ENCODE data around the gene VAV2. TPM values are rescaled to one million over a fixed set of nuclear protein-coding genes. Genes with fewer than 3 reads are reported as not detected.
A peak's percentile ranks its signal among the peaks of the same experiment; 100 is the strongest.

Gene VAV2
- polyA plus RNA-seq, 2 of the 4 experiments (the other 2 are of a cell fraction): 9.8 to 21.4 TPM

GRCh38 chr9:133870598-133871595 lies 121.2 kb downstream of the VAV2 start:
- TF ChIP-seq NFE2L2 (conservative IDR thresholded peaks at IDR 0.05; ENCODE audit: low read length) (no peak), CHD4 (IDR thresholded peaks at IDR 0.05; ENCODE audit: borderline replicate concordance) (no peak), TFCP2L1 (CRISPR knock-in tag; IDR thresholded peaks at IDR 0.05) (no peak), GATA3 (IDR thresholded peaks at IDR 0.05; ENCODE audit: borderline replicate concordance) (no peak), HOXB5 (CRISPR knock-in tag; IDR thresholded peaks at IDR 0.05) (no peak)
- TF ChIP-seq, protein P1, sequence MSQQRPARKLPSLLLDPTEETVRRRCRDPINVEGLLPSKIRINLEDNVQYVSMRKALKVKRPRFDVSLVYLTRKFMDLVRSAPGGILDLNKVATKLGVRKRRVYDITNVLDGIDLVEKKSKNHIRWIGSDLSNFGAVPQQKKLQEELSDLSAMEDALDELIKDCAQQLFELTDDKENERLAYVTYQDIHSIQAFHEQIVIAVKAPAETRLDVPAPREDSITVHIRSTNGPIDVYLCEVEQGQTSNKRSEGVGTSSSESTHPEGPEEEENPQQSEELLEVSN (IDR thresholded peaks at IDR 0.05; ENCODE audit: borderline replicate concordance, low read depth): no peak
- FAIRE-seq (no peak), DNase-seq (ENCODE audit: low read depth in 1 of 2, low spot score in 1 of 2) (no peak), ATAC-seq (no peak)
- CTCF ChIA-PET: interaction anchor here (1.4 to 1.5 kb wide), 2 partner anchors 78 to 89 kb away, joined by 3 to 7 read pairs; no protein-coding TSS in a partner anchor
- H3K9me3 ChIP-seq: no peaks in the 10 kb centered on the region
- no peak overlapping the region for H3K4me3 ChIP-seq
- H3K4me2 ChIP-seq: no peak overlapping the region
- POLR2A ChIA-PET: no interaction called here
- H3K27ac ChIP-seq: peak overlapping the region in 1 of 2 experiments; percentile 97; a peak in 1 of 6 replicates
- 90% methylated on average over 10 of the region's 12 CpGs for WGBS (ENCODE audit: missing lambda C conversion rate)
- peaks cover 43% of the 10 kb centered on the region for H3K4me1 ChIP-seq

- Histone ChIP-seq H3K4me1 (peaks cover 33% of the 10 kb centered on the region), H3K4me2 (no peak overlapping the region), H3K9me3 (no peaks in the 10 kb centered on the region), H3K27ac (0 out of 6 replicates have a peak overlapping the region, but pooled peaks of 1 of the 2 experiments have one; percentile 21), H3K4me3 (no peak overlapping the region)
- no peak for DNase-seq (ENCODE audit: low read depth in 1 of 2, low spot score in 1 of 2)
- no peak for ATAC-seq
- ChIA-PET CTCF (interaction anchor here (1.1 to 1.5 kb wide), 2 partner anchors 77 to 87 kb away, joined by 3 to 7 read pairs; no protein-coding TSS in a partner anchor), POLR2A (no interaction called here)
- 92% methylated on average over 19 of the region's 19 CpGs for WGBS (ENCODE audit: missing lambda C conversion rate)
- FAIRE-seq: no peak
- TF ChIP-seq, protein P2, sequence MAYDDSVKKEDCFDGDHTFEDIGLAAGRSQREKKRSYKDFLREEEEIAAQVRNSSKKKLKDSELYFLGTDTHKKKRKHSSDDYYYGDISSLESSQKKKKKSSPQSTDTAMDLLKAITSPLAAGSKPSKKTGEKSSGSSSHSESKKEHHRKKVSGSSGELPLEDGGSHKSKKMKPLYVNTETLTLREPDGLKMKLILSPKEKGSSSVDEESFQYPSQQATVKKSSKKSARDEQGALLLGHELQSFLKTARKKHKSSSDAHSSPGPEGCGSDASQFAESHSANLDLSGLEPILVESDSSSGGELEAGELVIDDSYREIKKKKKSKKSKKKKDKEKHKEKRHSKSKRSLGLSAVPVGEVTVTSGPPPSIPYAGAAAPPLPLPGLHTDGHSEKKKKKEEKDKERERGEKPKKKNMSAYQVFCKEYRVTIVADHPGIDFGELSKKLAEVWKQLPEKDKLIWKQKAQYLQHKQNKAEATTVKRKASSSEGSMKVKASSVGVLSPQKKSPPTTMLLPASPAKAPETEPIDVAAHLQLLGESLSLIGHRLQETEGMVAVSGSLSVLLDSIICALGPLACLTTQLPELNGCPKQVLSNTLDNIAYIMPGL (CRISPR knock-in tag; IDR thresholded peaks at IDR 0.05; ENCODE audit: borderline replicate concordance): no peak
- TF ChIP-seq ZFP36 (IDR thresholded peaks at IDR 0.05; ENCODE audit: borderline replicate concordance, partially characterized antibody) (no peak), NPAS2 (CRISPR knock-in tag; IDR thresholded peaks at IDR 0.05; ENCODE audit: borderline replicate concordance) (no peak), MYC (IDR thresholded peaks at IDR 0.05; ENCODE audit: borderline replicate concordance, low read length) (no peak), REST (IDR thresholded peaks at IDR 0.05) (no peak), HEYL (CRISPR knock-in tag; IDR thresholded peaks at IDR 0.05) (no peak), TFCP2L1 (CRISPR knock-in tag; IDR thresholded peaks at IDR 0.05) (no peak), NFE2L2 (conservative IDR thresholded peaks at IDR 0.05; ENCODE audit: low read length) (no peak), EP300 (IDR thresholded peaks at IDR 0.05) (no peak), GATA3 (IDR thresholded peaks at IDR 0.05; ENCODE audit: borderline replicate concordance) (no peak), HOXA7 (CRISPR knock-in tag; IDR thresholded peaks at IDR 0.05) (no peak)
- TF ChIP-seq, protein P3, sequence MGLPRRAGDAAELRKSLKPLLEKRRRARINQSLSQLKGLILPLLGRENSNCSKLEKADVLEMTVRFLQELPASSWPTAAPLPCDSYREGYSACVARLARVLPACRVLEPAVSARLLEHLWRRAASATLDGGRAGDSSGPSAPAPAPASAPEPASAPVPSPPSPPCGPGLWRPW (IDR thresholded peaks at IDR 0.05): no peak
These were observed 122.3 kb downstream of the VAV2 start for GRCh38 chr9:133869674-133870405.

Data from A549 (cell line).